OCI-M2 (cell line): ENCODE data around the gene ANKDD1B.
"Not testable (repeated sequence)": the region's sequence is repeated elsewhere in the genome, so short reads cannot be mapped to it uniquely, and the experiment has no call there.

Source experiments
- DNase-seq: peaks from one replicate; lab custom pipeline; 2025; ENCODE audit not compliant: unreplicated experiment; lab: John Stamatoyannopoulos, UW

ANKDD1B gene

GRCh38 chr5:75695472-75696351, 84.5 kb downstream of the ANKDD1B start:
- DNase-seq: not testable (repeated sequence)

- DNase-seq: no peak
Observed at GRCh38 chr5:75701856-75702255, 90.6 kb downstream of the ANKDD1B start.

- no peak for DNase-seq
Observed at GRCh38 chr5:75706016-75706415, 94.8 kb downstream of the ANKDD1B start.

GRCh38 chr5:75706775-75707174, 95.5 kb downstream of the ANKDD1B start:
- no peak for DNase-seq

GRCh38 chr5:75707911-75708509, 96.8 kb downstream of the ANKDD1B start:
- DNase-seq: no peak

- no peak for DNase-seq
Observed at GRCh38 chr5:75710637-75711036, 99.4 kb downstream of the ANKDD1B start.

GRCh38 chr5:75711151-75711550, 99.9 kb downstream of the ANKDD1B start:
- no peak for DNase-seq

- no peak for DNase-seq
Observed at GRCh38 chr5:75712091-75712490, 100.8 kb downstream of the ANKDD1B start.

GRCh38 chr5:75716715-75717081, 105.4 kb downstream of the ANKDD1B start:
- peak; percentile 27 for DNase-seq

- peak; percentile 87 for DNase-seq
Observed at GRCh38 chr5:75717082-75717922, 106.0 kb downstream of the ANKDD1B start, which contains the start of gene POC5. Gene POC5 (minus strand): TSS chr5:75717437. CDS start chr5:75712937, 4,500 bp downstream.

- no peak for DNase-seq
Observed at GRCh38 chr5:75720882-75721281, 109.6 kb downstream of the ANKDD1B start.
